ENCODE measurements around the gene ARL6IP5. TPM values are rescaled to one million over a fixed set of nuclear protein-coding genes. Genes with fewer than 3 reads are reported as not detected.

ARL6IP5 gene
- total RNA-seq, 2 experiments from 2014 or later: 154 to 156 TPM

- Mint-ChIP-seq H3K36me3 (ENCODE audit: low read depth) (no peaks in the 10 kb centered on the region), H3K27ac (no peak overlapping the region), H3K4me3 (no peak overlapping the region), H3K4me1 (no peaks in the 10 kb centered on the region), H3K27me3 (peaks cover 13% of the 10 kb centered on the region), H3K9me3 (no peaks in the 10 kb centered on the region)
- no peak for DNase-seq
- CTCF ChIA-PET: interaction anchor here (0.9 to 1.6 kb wide), 3 partner anchors 16 to 165 kb away, joined by 3 to 4 read pairs (median 3); no protein-coding TSS in a partner anchor
- POLR2A ChIA-PET: no interaction called here
Observed at GRCh38 chr3:69145688-69146087, 61.0 kb downstream of the ARL6IP5 start.

GRCh38 chr3:69149586-69149985, 64.8 kb downstream of the ARL6IP5 start:
- no peak for DNase-seq
- Mint-ChIP-seq H3K4me3 (no peak overlapping the region), H3K27me3 (peaks cover 9% of the 10 kb centered on the region), H3K9me3 (no peaks in the 10 kb centered on the region), H3K36me3 (ENCODE audit: low read depth) (no peaks in the 10 kb centered on the region), H3K27ac (no peak overlapping the region), H3K4me1 (no peaks in the 10 kb centered on the region)
- ChIA-PET POLR2A (interaction anchor here (0.6 kb wide), 2 partner anchors 10 to 117 kb away, joined by 3 to 11 read pairs; no protein-coding TSS in a partner anchor), CTCF (no interaction called here)

Small RNA genes lying within 50 kb of the gene (microRNA-seq; reads per million reads assigned to microRNA genes)
- 8.2 reads per million, percentile 37 among the genes with 10 or more reads in this experiment for gene MIR3136 (ENCODE audit: borderline microRNAs expressed, borderline replicate concordance)

Other genes with a start within 250 kb of the ARL6IP5 start
- not detected for gene TAFA4, start 152.4 kb upstream of the ARL6IP5 start, total RNA-seq
- gene EOGT, start 71.3 kb upstream of the ARL6IP5 start, total RNA-seq: 10 to 100 TPM; 11.3 to 14.7 TPM
- 10 to 100 TPM; 43.0 to 43.5 TPM for gene TMF1, start 32.6 kb upstream of the ARL6IP5 start, total RNA-seq
- gene UBA3, start 4.6 kb upstream of the ARL6IP5 start, total RNA-seq: 10 to 100 TPM; 81.1 to 88.9 TPM
- gene LMOD3, start 37.7 kb downstream of the ARL6IP5 start, total RNA-seq: not detected

Data from activated CD4-positive, alpha-beta T cell treated with anti-CD3 and anti-CD28 coated beads, Interleukin-2, amount 10 ng/mL, durations not matched to agents 7 days and 5 days (primary cell).